ENCODE data around the gene STIMATE.

DNA sequence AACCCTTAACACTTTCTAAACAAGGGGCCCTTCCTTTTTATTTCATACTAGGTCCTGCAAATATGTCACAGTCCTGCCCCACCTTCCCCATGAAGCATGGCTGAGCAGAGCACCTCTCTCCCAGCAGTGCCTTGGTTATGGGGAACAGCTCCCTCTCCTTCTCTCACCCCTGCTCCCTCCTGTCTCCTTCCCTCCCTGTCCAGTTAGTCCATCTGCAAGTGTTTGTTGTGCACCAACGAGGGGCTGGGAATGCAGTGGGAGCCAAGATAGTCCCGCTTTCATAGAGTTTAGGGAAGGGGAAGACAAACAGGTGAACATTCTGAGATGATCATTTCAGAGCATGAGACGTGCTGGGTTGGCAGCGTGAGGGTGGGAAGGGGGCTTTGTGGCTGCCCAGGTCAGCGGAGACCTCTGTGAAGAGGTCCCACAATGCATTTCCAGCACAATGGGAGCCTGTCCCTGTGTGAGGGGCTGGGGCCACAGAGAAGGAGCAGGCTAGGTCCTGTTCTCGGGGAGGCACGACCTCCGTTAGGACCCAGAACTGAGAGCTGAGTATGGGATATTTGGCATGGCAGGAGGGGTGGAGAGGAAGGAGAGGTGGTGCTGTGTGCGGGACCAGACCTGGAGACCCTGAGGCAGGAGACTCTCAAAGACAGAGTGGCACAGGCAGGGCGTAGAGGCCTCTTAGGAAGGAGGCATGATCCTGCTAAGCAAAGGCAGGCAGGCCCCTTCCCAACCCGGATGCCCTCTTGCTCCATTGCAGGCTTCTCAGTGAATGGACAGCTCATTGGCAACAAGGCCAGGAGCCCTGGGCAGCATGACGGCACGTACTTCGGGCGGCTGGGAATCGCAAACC is 108.2 kb downstream of the STIMATE start:
- no peak for TF ChIP-seq CTCF (conservative IDR thresholded peaks at IDR 0.05)
- no peak for TF ChIP-seq ZFX (IDR thresholded peaks at IDR 0.05)
